Spleen (tissue), 7 donors: ENCODE data around the gene ACOX3.

ENCODE experiments used
- CTCF ChIP-seq, 11 experiments: fragments of 200-600 bp in 7 of 11; fragments of 450-650 bp in 4 of 11; sonication (generic) in 4 of 11; IDR thresholded peaks in 8 of 11; conservative IDR thresholded peaks in 3 of 11; 1 replicate in 7 of 11; 2 replicates in 4 of 11; pipeline versions ENCODE4 v1.4.0 to v1.8.0; 2016 to 2021; ENCODE audit warnings: antibody characterized with exemption in 11 of 11, inconsistent platforms in 4 of 11, mild to moderate bottlenecking in 1 of 11
- POLR2A ChIP-seq, 3 donors: fragments of 450-650 bp; IDR thresholded peaks; one replicate each; pipeline ENCODE4 v1.5.1; 2017; ENCODE audit warnings: antibody characterized with exemption in 3 of 3, mild to moderate bottlenecking in 1 of 3
- POLR2AphosphoS5 ChIP-seq, 3 donors: sonication (generic); formaldehyde crosslinking; IDR thresholded peaks; one replicate each; pipeline ENCODE4 v1.5.1; 2017; ENCODE audit warnings: antibody characterized with exemption in 3 of 3
- donor health status: DM: no; HTN: no; CAD: no; lungs with moderate emphysema.
- donor health status: DM: no; HTN: no; CAD: no.
- donor health status: DM: no; HTN: no; CAD: no.

GRCh38 chr4:8328866-8329559 is 111.5 kb downstream of the ACOX3 start:
- TF ChIP-seq CTCF (IDR thresholded peaks at IDR 0.05 in 8 of 11, conservative IDR thresholded peaks at IDR 0.05 in 3 of 11) (no peak), POLR2A (IDR thresholded peaks at IDR 0.05) (no peak), POLR2AphosphoS5 (IDR thresholded peaks at IDR 0.05) (no peak)
